GM18868 (cell line): ENCODE results near the gene POLDIP3.
A peak's percentile ranks its signal among the peaks of the same experiment; 100 is the strongest.
"Not testable (repeated sequence)": the region's sequence is repeated elsewhere in the genome, so short reads cannot be mapped to it uniquely, and the experiment has no call there.

Source experiments
- ATAC-seq: cut with Tn5 transposase; IDR thresholded peaks from one replicate; pipeline ENCODE4 v1.9.1; 2021; ENCODE audit warnings: mild to moderate bottlenecking, moderate library complexity; ENCODE audit not compliant: unreplicated experiment

POLDIP3 gene

DNA sequence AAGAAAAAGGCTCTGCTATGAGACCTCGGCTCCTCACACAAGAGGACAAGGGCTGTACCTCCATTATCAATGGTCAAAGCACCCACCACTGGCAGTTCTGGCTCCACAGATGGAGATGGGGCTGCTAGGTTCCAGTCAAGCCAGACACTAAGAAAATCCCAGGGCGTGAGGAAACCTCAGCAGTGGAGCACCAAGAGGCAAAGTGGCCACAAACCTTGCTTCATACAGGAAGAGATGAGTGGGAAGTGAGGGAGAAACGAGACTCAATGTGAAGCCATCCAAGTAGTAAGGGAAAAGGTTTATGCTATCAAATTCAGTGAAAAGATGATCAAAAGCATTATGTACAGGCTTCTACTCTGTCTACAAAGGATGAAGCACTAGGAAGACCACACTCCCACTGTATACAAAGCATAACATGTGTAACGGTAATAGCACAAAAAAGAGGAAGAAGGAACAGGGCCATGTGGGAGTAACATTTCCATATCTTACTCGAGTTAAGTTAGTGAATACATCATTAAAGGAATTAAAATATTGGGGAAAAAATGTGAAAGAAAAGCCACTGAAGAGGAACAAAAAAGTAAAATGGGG, 27.0 kb downstream of the POLDIP3 start:
- no peak for ATAC-seq

DNA sequence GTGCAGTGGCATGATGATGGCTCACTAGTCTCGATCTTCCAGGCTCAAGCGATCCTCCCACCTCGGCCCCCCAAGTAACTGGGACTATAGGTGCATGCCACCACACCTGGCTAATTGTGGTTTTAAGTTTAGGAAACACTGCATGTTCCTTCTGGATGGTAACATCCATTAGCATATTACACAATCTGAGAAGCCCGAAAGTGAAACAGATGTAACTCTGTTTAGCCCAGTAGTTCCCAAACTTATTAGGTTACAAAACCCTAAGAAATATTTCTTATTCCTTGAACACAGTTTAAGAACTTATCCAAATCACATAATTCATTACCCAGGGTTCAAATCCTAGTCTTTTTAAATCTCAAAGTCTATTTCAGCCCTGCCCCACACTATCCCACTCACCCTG, 28.3 kb downstream of the POLDIP3 start:
- ATAC-seq, result no peak

DNA sequence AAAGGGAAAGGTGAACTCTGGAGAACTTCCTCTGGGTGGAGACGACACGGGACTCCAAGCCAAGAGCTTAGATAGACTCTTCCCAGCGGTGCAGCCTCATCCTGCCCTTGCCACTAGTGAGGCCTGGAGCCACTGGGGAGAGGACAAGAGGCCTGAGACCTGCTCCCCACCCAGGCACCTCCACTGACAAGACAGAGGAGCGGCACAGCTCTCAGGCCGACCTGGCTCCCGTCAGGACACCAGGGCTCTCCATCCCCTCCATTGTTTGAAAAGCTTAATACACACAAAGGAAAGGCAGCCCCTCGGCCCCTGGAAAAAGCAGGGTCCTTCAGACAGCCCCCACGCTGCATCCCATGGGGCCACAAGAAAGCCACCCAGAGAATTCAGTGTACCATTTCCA, 29.6 kb downstream of the POLDIP3 start:
- ATAC-seq, result no peak

DNA sequence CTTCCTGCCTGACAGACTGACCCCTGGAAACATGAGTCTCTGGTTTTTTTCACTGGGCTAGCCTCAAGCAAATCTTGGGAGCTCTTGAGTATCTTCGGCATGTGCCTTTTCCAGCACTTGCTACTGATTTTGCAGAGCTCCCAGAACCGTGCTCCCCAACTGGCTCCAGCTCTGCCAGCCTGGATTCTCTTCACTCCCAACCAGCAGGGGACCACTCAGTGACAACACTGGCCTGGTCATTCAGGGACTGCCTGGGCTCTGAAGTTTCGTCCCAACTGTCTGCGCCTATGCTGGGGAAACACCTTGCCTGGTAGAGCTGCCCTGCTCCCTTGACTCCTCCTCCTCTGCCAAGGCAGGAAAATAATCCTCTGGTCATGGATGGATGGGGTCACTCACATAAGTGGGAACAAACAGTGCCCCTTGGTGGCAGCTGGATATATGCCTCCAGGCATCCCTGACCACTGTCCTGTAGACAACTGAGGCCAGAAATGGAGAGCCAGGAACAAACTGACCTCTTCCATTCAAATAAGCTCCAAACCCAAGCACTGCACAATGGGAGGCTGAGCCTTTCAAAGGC, 30.2 kb downstream of the POLDIP3 start:
- ATAC-seq, result no peak

DNA sequence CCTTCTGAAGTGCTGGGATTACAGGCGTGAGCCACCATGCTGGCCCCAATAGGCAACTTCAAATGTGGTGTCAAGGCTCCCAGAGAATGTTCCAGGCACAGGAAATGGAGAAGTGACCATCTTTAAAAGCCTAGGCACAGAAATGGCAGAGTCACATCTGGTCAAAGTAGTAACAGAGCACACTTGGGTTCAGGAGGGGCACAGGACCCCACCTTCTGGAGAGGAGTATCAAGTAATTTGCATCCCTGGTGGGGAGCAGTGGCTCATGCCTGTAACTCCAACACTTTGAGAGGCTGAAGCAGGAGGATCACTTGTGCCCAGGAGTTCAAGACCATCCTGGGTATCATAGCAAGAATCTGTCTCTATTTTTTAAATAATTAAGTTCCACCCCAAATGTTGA, 31.7 kb downstream of the POLDIP3 start:
- ATAC-seq, result no peak

DNA sequence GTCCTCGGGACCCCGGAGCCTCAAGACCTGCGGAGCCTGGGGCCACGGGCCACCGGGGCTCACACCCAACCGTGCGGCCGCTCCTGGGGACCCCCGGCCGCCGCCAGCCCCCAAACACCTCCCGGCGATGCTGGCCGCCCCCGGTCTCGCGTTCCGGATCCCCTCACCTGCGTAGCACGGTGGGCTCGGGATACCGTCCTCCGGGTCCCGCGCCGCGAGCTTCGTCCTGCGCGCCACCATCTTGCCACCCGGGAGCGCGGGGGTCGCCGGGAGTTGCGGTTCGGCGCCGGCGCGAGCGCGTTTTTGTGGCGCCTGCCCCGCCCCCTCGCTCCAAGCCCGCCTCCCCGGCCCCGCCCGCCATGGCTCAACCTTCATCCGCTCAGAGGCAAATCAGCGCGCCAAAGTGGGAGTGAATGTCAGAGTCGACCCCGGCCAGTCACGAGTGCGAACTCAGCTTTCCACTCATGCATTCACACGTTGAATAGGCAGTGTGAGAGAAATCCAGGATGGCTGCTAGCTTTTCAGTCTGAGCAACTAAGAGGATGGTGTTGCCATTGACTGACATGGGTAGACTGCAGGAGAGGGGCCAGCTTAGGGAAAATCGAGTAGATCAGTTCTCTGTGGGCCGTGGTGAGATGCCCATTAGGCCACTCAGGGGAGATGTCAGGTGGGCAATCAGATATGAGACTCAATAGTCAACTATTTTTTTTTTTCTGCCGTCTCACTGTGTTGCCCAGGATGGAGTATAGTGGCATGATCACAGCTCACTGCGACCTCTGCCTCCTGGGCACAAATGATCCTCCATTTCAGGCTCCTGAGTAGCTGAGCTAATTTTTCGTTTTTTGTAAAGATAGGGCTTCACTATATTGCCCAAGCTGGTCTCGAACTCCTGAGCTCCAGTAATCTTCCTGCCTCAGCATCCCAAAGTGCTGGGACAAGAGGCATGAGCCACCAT, 32.6 kb downstream of the POLDIP3 start:
- ATAC-seq, result peak; percentile 75

DNA sequence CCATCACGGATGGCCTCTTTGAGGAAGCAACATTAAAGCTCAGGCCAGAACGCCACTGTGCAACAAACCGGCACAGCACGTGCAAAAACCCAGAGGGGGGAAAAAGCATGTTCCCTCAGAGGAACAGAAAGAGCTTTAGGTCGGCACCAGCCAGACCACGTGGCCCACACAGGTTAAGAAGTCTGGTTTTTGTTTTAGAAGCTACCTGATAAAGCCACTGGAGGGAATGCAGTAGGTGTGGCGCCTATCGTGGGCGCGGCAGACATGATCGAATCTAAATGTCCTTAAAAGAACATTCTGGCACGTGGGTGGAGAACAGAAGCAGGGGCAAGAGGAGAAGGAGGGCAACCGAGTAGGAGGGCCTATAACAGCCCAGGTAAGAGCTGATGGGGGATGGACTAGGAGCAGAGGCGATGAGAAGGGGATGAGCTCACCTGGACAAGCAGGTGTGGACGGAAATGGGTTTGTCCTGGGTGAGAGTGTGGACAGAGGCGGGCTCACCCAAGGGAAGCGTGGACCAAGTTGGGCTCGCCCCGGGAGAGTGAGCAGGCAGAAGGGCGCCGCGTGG, 33.4 kb downstream of the POLDIP3 start:
- ATAC-seq, result peak; percentile 21

DNA sequence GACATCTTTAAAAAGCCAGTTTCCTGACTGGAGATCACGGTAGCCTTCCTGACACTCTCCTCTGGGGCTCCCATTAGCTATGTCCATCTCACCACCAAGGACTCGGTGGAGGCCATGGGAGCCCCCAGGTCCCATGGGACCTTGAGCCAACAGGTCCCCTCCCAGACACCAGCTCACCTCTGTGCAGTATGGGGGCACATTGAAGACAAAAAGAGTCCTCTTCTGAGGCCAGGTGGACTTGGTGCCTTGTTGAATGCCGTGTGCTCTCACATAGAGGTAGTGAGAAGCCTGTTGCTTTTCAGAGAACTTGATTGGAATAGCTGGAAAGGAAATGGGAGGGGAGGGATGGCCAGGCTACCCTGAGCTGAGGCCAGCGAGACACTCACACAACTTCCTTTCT, 34.6 kb downstream of the POLDIP3 start:
- not testable (repeated sequence) for ATAC-seq

DNA sequence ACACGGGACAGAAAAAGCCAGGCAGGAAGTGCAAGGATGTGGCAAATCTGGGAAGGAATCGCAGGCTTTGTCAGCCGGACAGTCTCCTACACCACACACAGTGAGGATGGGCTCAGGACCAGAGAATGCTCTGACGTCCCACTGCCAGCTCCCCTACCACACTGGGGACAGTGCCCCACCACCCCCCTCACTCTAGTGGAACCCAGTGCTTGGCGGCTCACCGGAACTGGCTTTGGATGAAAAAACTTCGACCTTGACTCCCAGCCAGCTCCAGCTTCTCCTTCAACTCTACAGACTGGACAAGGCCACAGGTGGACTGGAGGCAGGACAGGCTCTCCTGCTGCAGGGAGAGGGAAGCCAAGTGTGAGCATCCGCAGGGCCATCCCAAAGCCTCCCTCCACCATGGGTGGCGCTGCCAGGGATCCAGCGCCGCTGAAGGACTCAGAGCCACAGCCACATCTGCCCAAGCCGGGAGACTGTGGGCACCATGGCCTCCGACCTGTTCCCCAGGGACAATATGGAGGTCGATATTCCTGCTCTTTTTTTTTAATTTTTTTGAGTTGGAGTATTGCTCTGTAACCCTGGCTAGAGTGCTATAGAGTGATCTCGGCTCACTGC, 37.0 kb downstream of the POLDIP3 start:
- ATAC-seq, result no peak

DNA sequence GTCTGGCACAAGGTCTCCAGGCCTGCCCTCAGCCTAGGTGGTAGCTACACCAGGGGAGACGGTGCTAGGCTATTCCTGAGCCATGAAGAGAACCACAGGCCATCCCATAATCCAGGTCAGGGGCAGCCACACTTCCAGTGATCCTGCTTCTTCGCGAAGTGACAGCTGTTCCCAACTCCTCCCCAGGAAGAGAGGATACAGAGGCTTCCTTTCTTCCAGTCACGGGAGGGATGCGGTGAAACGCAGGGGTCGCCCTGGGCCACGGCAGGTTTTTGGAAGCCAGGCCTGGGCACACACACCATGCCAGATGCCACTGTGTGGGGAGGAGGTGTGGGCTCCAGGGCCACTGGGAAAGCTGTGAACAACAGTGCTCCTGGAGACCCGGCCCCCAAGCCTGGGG, 37.5 kb downstream of the POLDIP3 start:
- not testable (repeated sequence) for ATAC-seq

DNA sequence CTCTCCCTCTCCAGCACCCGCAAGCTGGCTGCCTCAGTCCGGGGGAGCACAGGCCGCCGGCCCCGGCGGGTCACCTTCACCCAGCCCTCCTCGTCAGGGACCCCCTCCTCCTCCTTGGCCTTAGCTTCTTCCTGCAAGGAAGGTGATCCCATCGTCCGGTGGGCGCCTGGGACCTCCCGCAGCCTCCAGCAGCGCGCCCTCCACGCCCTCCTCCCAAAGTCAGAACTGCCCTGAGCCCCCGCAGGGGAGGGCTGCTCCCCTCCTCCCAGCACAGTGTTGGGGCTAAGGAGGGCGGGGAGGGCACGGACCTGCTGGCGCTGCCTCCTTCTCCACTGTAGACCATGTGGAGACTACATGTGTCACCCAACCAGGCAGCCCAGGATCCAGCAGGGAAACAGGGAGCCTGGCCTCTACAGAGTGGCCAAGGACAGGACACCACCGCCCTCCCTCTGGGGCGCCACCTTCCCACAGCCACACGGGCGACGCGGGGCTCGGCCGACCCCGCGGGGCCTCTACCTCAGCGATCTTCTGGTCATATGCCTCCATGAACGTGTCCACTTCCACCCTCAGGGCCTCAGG, 38.6 kb downstream of the POLDIP3 start:
- ATAC-seq, result not testable (repeated sequence)

DNA sequence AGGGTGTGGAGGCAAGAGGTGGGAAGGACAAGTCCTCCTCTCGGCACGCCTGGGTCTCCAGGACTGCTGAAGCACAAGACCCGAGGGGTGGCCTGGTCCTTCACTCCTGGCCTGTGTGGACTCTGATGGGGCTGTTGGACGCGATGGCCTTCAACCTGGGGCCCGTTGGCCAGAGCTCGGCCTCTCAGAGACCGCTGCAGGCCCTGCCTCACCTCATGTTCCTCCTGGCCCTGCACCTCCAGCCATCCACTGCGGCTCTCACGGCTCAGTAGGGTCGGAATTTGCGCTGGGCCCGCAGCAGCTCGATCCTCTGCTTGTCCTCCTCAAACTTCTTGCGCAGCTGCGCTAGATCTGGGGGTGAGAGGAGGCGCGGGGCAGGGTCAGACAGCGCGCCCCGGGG, 40.2 kb downstream of the POLDIP3 start:
- not testable (repeated sequence) for ATAC-seq

DNA sequence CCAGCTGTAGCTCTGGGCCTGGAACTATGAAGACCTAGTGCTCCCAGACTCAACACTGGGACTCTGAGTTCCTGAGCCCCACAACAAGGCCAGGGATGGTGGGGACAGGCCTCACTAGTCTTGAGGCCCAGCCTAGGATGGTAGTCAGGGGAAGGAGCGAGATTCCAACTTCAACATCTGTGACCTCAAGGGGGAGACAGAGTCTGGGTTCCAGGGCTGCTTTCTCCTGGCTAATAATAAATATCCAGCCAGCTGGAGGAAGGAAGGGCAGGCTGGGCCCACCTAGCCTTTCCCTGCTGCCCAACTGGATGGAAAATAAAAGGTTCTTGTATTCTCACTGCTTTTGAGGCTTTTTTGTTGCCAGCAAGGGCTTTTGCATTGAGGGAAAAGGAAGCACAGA, 40.6 kb downstream of the POLDIP3 start:
- not testable (repeated sequence) for ATAC-seq

DNA sequence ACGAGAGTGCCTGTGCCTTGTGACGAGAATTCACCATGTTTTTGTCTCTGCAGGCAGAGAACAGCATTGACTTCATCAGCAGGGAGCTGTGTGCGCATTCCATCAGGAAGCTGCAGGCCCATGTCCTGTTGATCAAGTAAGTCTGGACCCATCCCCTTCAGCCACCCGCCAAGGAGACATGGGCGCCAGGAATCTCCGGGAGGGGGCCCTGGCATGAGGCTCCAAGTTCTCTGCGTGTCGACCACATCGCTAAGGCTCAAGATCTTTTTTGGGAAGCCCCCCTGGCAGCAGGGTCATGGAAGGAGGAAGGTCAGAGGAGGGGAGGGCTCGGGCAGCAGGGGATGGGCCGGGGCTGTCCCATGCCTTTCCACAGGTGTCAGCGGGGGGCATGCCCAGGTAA, 43.6 kb downstream of the POLDIP3 start:
- ATAC-seq, result not testable (repeated sequence)

DNA sequence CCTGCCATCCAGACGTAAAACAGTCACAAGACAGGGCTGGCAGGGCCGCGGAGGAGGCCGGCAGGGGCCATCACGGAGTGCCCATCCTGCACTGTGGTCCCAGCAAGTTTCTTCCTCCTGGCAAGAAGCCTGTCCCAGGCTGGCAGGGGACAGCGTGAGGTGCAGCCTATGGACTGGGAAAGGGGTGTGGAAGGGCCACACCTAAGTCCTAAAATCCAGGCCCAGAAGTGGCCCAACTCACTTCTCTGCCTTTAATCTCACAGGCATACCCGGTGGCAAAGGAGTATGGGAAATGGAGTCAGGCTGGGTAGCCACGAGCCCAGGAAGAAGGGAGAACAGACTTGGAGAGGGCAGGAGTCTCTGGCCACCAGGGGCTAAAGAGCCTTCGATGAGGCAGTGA, 44.1 kb downstream of the POLDIP3 start:
- ATAC-seq, result not testable (repeated sequence)

DNA sequence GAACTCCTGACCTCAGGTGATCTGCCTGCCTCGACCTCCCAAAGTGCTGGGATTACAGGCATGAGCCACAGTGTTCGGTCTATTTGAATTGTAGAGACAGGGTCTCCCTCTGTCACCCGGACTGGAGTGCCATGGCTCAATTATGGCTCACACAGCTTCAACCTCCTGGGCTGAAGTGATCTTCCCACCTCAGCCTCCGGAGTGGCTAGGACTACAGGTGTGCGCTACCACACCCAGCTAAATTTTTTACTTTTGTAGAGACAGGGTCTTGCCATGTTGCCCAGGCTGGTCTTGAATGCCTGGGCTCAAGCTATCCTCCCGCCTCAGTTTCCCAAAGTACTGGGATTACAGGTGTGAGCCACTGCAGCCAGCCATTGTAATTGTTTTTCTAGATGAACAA, 46.7 kb downstream of the POLDIP3 start:
- ATAC-seq, result not testable (repeated sequence)

DNA sequence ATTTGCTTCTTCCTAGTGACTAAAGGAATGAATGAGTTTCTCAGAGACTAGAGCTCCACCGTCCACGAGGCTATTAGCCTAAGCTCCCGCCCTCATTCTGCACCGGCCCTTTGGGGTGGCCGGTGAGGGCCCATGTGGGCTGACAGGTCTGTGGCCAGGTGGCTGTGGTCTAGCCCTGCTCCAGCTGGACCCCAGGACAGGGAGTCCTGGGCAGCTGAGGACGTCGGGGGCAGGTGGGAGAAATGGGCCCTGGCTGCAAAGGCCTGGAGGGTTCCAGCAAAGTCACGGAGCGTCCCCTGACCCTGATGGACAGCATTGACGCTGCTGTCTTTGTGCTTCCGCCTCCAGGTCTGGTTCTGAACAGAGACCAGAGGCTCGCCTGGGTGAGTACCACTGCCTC, 48.7 kb downstream of the POLDIP3 start:
- no peak for ATAC-seq

DNA sequence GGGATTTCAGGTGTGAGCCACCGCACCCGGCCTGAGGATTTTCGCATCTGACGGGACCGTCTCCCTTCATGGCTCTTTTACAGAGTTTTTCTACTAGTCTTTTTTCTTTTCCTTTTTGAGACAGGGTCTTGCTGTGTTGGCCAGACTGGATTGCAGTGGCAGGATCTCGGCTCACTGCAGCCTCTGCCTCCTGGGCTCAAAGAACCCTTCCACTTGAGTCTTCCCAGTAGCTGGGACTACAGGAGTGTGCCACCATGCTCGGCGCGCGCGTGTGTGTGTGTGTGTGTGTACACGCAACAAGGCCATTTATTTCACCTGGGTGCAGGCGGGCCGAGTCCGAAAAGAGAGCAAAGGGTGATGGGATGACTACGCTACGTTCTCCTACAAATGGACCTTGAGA, 50.0 kb downstream of the POLDIP3 start:
- no peak for ATAC-seq

DNA sequence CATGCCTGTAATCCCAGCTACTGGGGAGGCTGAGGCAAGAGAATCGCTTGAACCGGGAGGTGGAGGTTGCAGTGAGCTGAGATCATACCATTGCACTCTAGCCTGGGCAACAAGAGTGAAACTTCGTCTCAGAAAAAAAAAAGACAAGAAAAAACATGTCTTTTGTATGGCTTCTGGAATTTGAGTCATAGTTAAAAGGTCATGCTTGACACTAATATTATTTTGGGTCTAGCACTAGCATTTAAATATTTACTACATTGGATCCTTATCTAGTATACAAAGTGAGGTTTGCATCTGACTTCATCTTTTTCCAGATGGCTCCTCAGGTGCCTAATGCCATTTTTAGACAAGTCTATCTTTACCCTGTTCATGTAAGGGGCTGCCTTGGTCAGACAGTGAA, 50.7 kb downstream of the POLDIP3 start:
- not testable (repeated sequence) for ATAC-seq

DNA sequence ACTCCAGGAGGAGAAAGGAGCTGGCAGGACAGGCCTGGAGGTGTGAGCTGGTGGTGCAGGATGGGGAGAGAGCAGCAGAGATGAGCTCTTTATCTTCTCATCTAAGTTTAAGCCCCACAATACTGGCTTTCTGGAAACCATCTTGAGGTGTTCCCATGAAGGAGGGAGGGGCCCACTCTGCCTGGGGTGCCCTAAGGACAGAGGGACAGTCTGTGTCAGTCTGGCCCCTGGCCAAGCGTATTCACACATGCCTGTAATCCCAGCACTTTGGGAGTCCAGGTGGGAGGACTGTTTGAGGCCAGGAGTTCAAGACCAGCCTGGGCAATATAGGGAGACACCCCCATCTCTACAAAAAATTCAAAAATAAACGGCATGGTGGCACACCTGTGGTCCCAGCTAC, 52.0 kb downstream of the POLDIP3 start:
- ATAC-seq, result no peak

DNA sequence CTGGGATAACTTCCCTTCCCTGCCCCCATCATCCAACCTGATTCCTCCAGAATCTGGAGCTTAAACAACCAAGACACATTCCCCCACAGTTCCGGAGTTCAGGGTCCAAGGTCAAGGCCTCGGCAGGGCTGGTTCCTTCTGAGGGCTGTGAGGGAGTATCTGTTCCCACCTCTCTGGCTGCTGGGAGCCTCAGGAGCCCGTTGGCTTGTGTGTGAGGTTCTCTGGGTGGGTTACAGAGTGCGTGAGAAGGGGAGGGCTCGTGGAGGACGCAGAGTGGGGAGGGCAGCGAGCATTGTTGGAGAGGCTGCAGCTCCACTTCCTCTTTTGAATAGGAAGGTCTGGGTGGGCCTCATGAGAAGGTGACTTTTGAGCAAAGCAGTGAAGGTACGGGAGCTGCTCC, 52.4 kb downstream of the POLDIP3 start:
- ATAC-seq, result no peak
